ENCODE measurements around the gene HLA-C.
"Not testable (repeated sequence)": the region's sequence is repeated elsewhere in the genome, so short reads cannot be mapped to it uniquely, and the experiment has no call there.

Gene HLA-C

DNA sequence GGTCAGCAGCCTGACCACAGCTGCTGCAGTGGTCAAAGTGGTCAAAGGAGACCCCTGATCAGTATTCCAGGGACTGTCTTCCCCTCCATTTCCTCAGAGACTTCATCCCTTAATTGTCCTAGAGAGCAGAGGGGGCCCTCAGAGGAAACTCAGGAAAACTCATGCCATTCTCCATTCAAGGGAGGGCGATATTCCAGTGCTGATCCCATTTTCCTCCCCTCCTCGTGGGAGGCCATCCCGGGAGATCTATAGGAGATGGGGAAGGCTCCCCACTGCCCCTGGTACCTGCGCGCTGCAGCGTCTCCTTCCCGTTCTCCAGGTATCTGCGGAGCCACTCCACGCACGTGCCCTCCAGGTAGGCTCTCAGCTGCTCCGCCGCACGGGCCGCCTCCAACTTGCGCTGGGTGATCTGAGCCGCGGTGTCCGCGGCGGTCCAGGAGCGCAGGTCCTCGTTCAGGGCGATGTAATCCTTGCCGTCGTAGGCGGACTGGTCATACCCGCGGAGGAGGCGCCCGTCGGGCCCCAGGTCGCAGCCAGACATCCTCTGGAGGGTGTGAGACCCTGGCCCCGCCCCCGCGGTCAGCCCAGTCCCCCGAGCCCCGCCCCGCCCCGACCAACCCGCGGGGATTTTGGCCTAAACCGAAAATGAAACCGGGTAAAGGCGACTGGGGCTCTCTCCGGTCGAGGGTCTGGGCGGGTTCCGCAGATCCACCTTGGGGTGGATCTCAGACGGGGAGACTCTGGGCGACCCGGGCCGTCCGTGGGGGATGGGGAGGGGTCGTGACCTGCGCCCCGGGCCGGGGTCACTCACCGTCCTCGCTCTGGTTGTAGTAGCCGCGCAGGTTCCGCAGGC lies 878 bp downstream of the HLA-C start:
- DNase-seq (ENCODE audit: low read depth in 4 of 4, low spot score in 1 of 4): peak in 2 of 4 experiments; percentile 48 to 65

GRCh38 chr6:31268836-31269235 lies 3.1 kb downstream of the HLA-C start:
- no peak for DNase-seq (ENCODE audit: low read depth in 4 of 4, low spot score in 1 of 4)

DNA sequence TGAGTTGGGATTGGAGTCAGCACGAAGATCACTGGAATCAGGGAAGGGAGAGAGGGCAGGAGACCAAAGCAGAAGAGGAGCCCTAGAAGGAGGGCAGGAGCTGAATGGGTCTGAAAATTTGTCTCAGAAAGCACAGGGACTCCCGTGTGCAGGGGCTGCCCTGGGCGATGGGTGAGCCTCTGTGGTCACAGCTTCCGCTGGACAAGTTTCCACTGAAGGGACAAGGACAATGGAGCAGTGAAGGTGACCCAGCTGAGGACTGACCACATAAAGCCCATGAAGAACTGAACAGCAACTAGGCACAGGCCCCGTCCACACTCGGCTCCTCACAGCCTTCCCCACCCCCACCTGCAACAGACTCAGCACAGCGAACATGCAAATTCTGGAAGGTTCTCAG lies 3.5 kb downstream of the HLA-C start:
- no peak for DNase-seq (ENCODE audit: low read depth in 4 of 4, low spot score in 1 of 4)

GRCh38 chr6:31267651-31268368 lies 4.1 kb downstream of the HLA-C start:
- no peak for DNase-seq (ENCODE audit: low read depth in 4 of 4, low spot score in 1 of 4)

DNA sequence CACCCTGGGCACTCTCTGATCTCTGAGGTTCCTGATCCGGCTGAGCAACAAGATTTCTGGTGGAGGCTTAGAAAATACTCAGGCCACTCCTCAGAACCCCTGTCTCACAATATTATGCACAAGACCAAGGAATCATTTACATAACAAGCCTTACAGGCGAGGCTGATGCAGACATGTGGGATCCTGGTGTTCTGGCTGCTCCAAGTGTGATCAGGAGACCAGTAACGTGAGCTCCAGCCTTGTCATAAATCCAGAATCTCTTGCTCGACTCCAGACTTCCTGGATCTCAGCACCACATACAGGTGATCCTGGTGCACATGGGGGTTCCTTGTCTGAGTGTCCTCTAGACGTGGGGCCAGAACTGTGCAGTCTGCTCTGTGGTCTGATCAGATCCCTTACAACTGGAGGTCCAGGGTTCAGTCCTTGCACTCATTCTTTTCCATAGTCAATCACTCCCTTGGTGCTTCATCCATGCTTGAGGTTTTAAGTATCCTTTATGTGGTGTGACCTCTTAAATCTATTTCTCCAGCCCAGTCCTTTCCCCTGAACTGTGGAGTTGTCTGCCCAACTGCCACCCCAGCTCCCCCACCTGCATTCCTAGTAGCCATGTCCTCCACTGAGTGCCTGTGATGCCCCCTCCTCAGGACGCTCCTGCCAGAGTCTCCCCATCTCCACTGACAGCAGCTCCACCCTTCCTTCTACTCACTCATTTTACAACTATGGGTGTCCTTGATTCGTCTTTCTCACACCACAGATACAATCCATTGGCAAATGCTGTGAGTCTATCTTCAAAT lies 5.1 kb downstream of the HLA-C start:
- DNase-seq (ENCODE audit: low read depth in 4 of 4, low spot score in 1 of 4): no peak

- no peak for DNase-seq (ENCODE audit: low read depth in 4 of 4, low spot score in 1 of 4)
Observed at GRCh38 chr6:31265926-31266325, 6.0 kb downstream of the HLA-C start.

GRCh38 chr6:31263346-31263933 lies 8.5 kb downstream of the HLA-C start:
- DNase-seq (ENCODE audit: low read depth in 4 of 4, low spot score in 1 of 4): not testable (repeated sequence)

DNA sequence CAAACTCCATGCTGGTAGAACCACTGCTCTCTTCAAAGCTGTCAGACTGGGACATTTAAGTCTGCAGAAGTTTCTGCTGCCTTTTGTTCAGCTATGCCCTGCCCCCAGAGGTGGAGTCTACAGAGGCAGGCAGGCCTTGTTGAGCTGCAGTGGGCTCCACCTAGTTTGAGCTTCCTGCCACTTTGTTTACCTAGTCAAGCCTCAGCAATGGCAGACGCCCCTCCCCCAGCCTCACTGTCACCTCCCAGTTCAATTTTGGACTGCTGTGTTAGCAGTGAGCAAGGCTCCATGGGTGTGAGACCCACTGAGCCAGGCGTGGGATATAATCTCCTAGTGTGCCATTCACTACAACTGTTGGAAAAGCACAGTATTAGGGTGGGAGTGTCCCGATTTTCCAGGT lies 11.9 kb downstream of the HLA-C start:
- DNase-seq (ENCODE audit: low read depth in 4 of 4, low spot score in 1 of 4): not testable (repeated sequence)

GRCh38 chr6:31252625-31253024 lies 19.3 kb downstream of the HLA-C start:
- DNase-seq (ENCODE audit: low read depth in 4 of 4, low spot score in 1 of 4): no peak

GRCh38 chr6:31251261-31251660 lies 20.6 kb downstream of the HLA-C start:
- DNase-seq (ENCODE audit: low read depth in 4 of 4, low spot score in 1 of 4): no peak

GRCh38 chr6:31249184-31249583 lies 22.7 kb downstream of the HLA-C start:
- DNase-seq (ENCODE audit: low read depth in 4 of 4, low spot score in 1 of 4): no peak

- DNase-seq (ENCODE audit: low read depth in 4 of 4, low spot score in 1 of 4): no peak
Observed at GRCh38 chr6:31247813-31248212, 24.1 kb downstream of the HLA-C start.

- no peak for DNase-seq (ENCODE audit: low read depth in 4 of 4, low spot score in 1 of 4)
Observed at GRCh38 chr6:31246051-31246521, 25.8 kb downstream of the HLA-C start.

- no peak for DNase-seq (ENCODE audit: low read depth in 4 of 4, low spot score in 1 of 4)
Observed at GRCh38 chr6:31243508-31243907, 28.4 kb downstream of the HLA-C start.

DNA sequence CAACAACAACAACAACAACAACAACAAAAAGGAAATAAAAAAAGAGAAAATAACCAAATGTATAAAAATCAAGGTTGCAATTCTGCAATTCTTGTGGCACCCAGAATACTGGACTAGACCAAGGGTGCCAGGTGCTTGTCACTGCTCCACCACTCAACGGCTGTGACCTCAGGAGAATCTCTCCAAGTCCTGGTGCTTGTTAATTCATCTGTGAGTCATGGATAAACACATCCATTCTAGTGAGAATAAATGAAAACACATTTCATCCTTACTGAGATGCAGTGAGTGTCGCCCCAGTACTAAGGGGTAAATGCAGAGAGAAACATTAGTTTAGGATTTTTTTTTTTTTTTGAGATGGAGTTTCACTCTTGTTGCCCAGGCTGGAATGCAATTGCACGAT lies 32.0 kb downstream of the HLA-C start:
- no peak for DNase-seq (ENCODE audit: low read depth in 4 of 4, low spot score in 1 of 4)

GRCh38 chr6:31234101-31234500 lies 37.8 kb downstream of the HLA-C start:
- not testable (repeated sequence) for DNase-seq (ENCODE audit: low read depth in 4 of 4, low spot score in 1 of 4)

DNA sequence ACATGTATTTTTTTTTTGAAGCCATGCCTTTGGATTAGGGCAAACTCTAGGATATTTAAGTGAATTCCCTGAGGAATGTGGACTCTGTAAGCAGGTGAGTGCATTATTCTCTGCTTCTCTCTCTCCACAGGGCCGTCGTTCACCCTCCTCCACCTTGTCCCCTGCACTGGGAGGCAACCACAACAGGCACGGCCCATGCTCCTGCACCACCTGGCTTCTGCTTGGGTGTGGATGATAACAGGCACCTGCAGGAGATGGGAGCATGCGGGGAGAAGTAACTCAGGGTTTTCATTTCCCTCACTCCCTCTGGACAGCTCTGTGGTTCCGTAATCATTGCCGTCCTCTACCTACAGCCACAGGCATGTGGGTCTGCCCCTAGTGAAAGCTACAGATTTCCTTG lies 43.4 kb downstream of the HLA-C start:
- DNase-seq (ENCODE audit: low read depth in 4 of 4, low spot score in 1 of 4): no peak

- DNase-seq (ENCODE audit: low read depth in 4 of 4, low spot score in 1 of 4): no peak
Observed at GRCh38 chr6:31227143-31227542, 44.7 kb downstream of the HLA-C start.

DNA sequence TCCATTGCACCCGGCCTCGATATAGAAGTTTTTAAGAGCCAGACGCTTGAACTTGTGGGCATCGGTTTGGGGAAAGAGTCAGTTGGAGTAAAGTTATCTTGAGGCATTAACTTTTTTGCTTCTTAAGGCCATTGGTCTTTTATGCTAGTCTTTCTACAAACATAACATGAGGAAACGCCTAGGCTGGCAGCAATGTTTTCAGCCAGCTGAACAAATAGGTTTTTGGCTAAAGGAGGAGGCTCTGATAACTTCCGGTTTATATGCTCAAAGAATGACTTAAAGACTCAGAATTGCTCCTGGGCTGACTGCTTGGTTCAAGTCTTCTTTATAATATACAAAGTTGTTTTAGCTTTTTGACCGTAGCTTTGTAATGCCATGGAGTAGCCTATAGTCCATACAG lies 46.2 kb downstream of the HLA-C start:
- DNase-seq (ENCODE audit: low read depth in 4 of 4, low spot score in 1 of 4): no peak

GRCh38 chr6:31222496-31222895 lies 49.4 kb downstream of the HLA-C start:
- no peak for DNase-seq (ENCODE audit: low read depth in 4 of 4, low spot score in 1 of 4)

Data from stimulated activated CD4-positive, alpha-beta T cell treated with anti-CD3 and anti-CD28 coated beads, Interleukin-1b, Interleukin-23, amount 100 ng/mL, for 24 hours (primary cell).